Nephron (organoid): ENCODE data around the gene ZNF24.

ENCODE experiments used
- H3K27ac Mint-ChIP-seq, 3 experiments: 2 replicates each; pipeline ENCODE4 v1.8.0; 2020; ENCODE audit warnings: mixed read lengths in 3 of 3, mild to moderate bottlenecking in 2 of 3, moderate library complexity in 1 of 3
- H3K27me3 Mint-ChIP-seq: 2 replicates; pipeline ENCODE4 v1.8.0; 2021; ENCODE audit warnings: low read depth, mild to moderate bottlenecking, moderate library complexity, mixed read lengths
- H3K36me3 Mint-ChIP-seq: 2 replicates; pipeline ENCODE4 v1.8.0; 2020; ENCODE audit warnings: low read depth, mixed read lengths
- H3K4me1 Mint-ChIP-seq: 2 replicates; pipeline ENCODE4 v1.8.0; 2020; ENCODE audit warnings: mixed read lengths
- H3K4me3 Mint-ChIP-seq, 3 experiments: 2 replicates each; pipeline ENCODE4 v1.8.0; 2020; ENCODE audit warnings: mild to moderate bottlenecking in 3 of 3, mixed read lengths in 3 of 3, moderate library complexity in 2 of 3
- H3K9me3 Mint-ChIP-seq: 2 replicates; pipeline ENCODE4 v1.8.0; 2020; ENCODE audit warnings: mixed read lengths
- CTCF ChIP-seq, 3 experiments: fragments of 200-600 bp; sonication (generic); IDR thresholded peaks; one replicate each; pipeline ENCODE4 v1.5.0; 2021; ENCODE audit warnings: antibody characterized with exemption in 3 of 3; ENCODE audit not compliant: unreplicated experiment in 3 of 3

The ZNF24 gene

GRCh38 chr18:35326695-35327387 lies 17.4 kb downstream of the ZNF24 start:
- Mint-ChIP-seq H3K9me3 (peaks cover 10% of the 10 kb centered on the region), H3K4me3 (no peak overlapping the region), H3K27ac (no peak overlapping the region), H3K36me3 (peaks cover 9% of the 10 kb centered on the region), H3K27me3 (no peaks in the 10 kb centered on the region), H3K4me1 (no peaks in the 10 kb centered on the region)
- no peak for TF ChIP-seq CTCF (IDR thresholded peaks at IDR 0.05; ENCODE audit: unreplicated experiment in 3 of 3)

- peaks cover 10% of the 10 kb centered on the region for H3K9me3 Mint-ChIP-seq
- TF ChIP-seq CTCF (IDR thresholded peaks at IDR 0.05; ENCODE audit: unreplicated experiment in 3 of 3): no peak
- H3K36me3 Mint-ChIP-seq: peaks cover 9% of the 10 kb centered on the region
- H3K27me3 Mint-ChIP-seq: no peaks in the 10 kb centered on the region
- H3K27ac Mint-ChIP-seq: no peak overlapping the region
- H3K4me3 Mint-ChIP-seq: no peak overlapping the region
- H3K4me1 Mint-ChIP-seq: no peaks in the 10 kb centered on the region
These were observed 19.1 kb downstream of the ZNF24 start for GRCh38 chr18:35324926-35325655.

- H3K4me1 Mint-ChIP-seq: no peaks in the 10 kb centered on the region
- H3K36me3 Mint-ChIP-seq: peaks cover 5% of the 10 kb centered on the region
- no peak overlapping the region for H3K27ac Mint-ChIP-seq
- no peaks in the 10 kb centered on the region for H3K27me3 Mint-ChIP-seq
- peaks cover 5% of the 10 kb centered on the region for H3K9me3 Mint-ChIP-seq
- TF ChIP-seq CTCF (IDR thresholded peaks at IDR 0.05; ENCODE audit: unreplicated experiment in 3 of 3): no peak
- H3K4me3 Mint-ChIP-seq: no peak overlapping the region
These were observed 21.4 kb downstream of the ZNF24 start for GRCh38 chr18:35322486-35323458.

- no peak overlapping the region for H3K27ac Mint-ChIP-seq
- TF ChIP-seq CTCF (IDR thresholded peaks at IDR 0.05; ENCODE audit: unreplicated experiment in 3 of 3): no peak
- H3K9me3 Mint-ChIP-seq: peaks cover 73% of the 10 kb centered on the region
- no peaks in the 10 kb centered on the region for H3K27me3 Mint-ChIP-seq
- peaks cover 66% of the 10 kb centered on the region for H3K36me3 Mint-ChIP-seq
- no peaks in the 10 kb centered on the region for H3K4me1 Mint-ChIP-seq
- no peak overlapping the region for H3K4me3 Mint-ChIP-seq
These were observed 32.7 kb downstream of the ZNF24 start for GRCh38 chr18:35311496-35311895.

GRCh38 chr18:35306588-35307250 lies 37.5 kb downstream of the ZNF24 start:
- Mint-ChIP-seq H3K4me1 (no peaks in the 10 kb centered on the region), H3K27me3 (no peaks in the 10 kb centered on the region), H3K27ac (no peak overlapping the region), H3K9me3 (peaks cover 78% of the 10 kb centered on the region), H3K4me3 (no peak overlapping the region), H3K36me3 (peaks cover 94% of the 10 kb centered on the region)
- no peak for TF ChIP-seq CTCF (IDR thresholded peaks at IDR 0.05; ENCODE audit: unreplicated experiment in 3 of 3)
